HG03135 (cell line): ENCODE results near the gene PTH1R.

Experiments used
- ATAC-seq: cut with Tn5 transposase; IDR thresholded peaks from one replicate; pipeline ENCODE4 v1.9.1; 2021; ENCODE audit warnings: mild to moderate bottlenecking, moderate library complexity; ENCODE audit not compliant: unreplicated experiment

The PTH1R gene

GRCh38 chr3:46863261-46863782, 14.2 kb upstream of the PTH1R start, which contains the start of gene MYL3:
TSS of gene MYL3 (minus strand) at chr3:46863444. CDS start at chr3:46863390, 54 bp downstream.
- no peak for ATAC-seq

GRCh38 chr3:46864061-46864881, 13.2 kb upstream of the PTH1R start:
- ATAC-seq: no peak

- no peak for ATAC-seq
Observed at GRCh38 chr3:46865031-46865507, 12.5 kb upstream of the PTH1R start.

- ATAC-seq: no peak
Observed at GRCh38 chr3:46865546-46865945, 12.0 kb upstream of the PTH1R start.

GRCh38 chr3:46866032-46866595, 11.4 kb upstream of the PTH1R start:
- no peak for ATAC-seq

DNA sequence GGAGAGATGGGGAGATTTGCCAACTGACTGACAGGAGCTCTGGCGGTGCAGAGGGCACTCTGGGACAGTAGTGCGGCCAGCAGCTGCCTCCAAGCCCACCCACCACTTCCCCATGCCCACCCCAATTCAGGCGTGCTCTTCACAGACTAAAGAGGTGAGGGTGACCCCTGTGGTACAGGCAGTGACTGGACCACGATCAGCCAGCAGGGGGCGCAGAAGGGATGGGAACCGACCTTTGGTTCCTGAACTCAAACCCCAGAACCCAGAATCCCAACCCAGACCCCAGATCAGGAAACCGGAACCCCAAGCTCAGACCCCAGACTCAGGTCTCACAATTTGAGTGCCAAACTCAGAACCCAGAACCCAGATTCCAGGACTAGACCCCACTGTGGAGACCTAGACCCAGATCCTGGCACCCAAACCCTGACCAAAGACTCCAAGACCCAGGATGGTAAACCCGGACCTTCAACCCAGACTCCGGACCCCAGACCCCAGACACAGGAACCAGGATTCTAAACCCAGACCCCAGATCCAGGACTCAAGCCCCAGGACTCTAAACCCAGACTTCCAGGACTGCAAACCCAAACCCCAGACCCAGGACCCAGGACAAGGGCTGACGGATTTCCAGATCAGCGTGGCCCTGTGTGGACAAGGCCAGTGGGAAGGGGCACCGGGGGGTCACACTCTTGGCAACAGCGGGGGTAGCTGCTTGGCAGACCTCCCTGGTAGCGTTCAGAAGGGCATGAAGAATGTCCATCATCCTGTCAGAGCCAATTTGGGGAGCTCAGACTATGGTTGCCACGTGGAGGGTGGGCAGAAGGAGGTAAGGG, 10.6 kb upstream of the PTH1R start:
- ATAC-seq: no peak

DNA sequence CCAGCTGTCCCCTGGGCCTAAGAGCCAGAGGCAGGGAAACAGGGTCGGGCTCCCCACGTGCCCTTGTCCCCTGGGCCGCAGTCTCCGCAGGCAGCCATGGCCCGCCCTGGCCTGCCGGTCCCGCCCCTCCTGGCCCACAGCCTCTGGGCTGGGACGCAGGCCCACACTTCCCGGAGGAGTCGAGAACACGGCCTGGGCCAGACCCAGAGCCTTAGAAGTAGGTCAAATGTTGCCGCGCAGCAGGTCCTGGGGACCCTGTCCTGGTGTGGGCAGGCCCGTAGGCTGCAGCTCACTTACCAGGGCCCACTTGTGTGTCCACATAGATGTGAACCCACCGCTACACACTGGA, 10.0 kb upstream of the PTH1R start:
- ATAC-seq: no peak

DNA sequence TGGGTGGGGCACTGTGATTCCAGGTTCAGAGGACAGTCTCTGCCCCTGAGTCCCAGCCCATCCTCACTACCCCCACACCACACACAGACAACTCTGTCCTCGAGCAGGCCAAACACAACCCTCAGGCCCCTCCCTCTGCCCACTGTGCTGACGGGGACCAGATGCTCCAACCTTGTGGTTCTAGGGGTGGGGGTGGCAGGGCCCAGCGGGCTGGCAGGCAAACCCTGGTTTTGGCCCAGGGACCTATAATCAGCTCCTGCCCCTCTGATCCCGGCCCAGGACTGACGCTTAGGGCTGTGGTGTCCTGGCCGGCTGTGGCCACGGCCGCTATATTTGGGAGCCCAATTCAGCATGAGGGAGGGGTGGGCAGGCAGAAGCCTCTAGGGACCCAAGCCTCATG, 9.2 kb upstream of the PTH1R start:
- no peak for ATAC-seq

DNA sequence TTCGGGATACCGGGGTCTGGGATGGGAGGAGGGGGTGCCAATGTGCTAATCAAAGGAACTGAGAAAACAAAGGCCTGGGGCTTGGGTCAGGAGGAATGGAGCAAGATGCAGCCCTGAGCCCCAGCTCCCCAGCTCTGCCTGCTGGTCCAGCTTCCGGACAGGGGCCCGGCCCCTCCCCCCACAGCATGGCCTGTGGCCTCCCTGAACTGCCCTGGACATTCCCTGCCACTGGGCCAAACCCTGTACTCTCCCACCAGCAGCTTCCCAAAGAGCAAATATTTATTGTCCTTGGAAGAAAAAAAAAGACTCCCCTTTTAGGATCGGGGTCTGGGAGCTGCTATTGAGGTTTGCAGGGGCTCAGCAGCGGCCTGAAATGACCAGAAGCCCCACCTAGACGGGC, 8.6 kb upstream of the PTH1R start:
- ATAC-seq: no peak

DNA sequence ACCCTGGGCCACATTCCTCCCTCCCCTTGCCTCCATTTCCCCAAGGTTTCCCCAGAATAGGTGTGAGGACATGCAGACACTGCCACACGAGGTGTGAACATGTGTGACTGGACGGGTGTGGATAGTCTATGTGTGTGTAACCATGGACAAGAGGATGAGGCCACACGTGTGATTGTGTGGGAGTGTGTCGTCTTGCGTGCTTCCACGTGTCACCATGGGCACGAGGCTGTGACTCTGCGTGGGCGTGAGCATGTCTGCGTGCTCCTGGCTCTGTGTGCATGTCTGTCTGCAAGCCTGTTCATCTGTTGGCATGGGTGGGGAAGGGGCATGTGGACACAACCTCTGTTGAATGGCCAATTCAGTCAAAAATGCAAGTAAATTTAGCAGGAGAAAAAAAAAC, 8.1 kb upstream of the PTH1R start:
- ATAC-seq: no peak

DNA sequence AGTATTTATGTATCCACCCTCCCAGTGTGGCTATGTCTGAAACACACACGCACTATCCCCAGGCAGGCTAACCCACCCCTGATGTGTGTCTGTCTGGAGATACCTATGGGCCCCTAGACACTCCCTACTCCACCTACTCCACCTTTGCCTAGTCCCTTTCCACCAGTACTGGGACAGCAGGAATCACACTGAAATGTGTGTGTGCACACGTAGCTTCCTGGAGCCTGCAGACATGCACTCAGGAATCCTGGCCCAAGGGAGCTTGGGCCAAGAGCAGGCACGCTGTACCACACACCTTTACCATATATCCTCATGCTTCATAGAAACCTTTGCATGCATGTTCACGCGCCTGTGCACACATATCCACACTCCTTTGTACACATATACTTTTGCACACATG, 6.9 kb upstream of the PTH1R start:
- no peak for ATAC-seq

GRCh38 chr3:46871222-46871621, 6.3 kb upstream of the PTH1R start:
- ATAC-seq: no peak

GRCh38 chr3:46873521-46873920, 4.0 kb upstream of the PTH1R start:
- ATAC-seq: no peak

DNA sequence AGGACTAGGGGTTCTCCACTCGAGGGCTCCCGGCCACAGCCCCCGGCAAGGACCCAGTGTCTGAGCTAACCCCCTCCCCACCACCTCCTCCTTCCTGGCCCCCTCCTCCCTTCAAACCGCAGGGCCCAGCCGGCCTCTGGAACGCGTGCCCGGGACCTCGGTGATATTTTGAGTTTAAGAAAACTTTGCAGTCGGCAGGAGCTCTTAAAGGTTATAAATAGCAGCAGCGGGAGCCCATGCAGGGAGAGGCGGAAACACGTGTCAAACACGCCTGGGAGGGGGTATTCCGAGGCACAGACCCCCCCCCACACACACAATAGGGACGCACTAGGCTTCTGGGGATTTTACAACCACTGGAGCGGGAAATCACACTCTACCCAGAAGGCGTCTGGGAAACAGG, 3.1 kb upstream of the PTH1R start:
- ATAC-seq: no peak

GRCh38 chr3:46875560-46875959, 2.0 kb upstream of the PTH1R start:
- no peak for ATAC-seq

- ATAC-seq: no peak
Observed at GRCh38 chr3:46876313-46877300, 914 bp upstream of the PTH1R start.

- no peak for ATAC-seq
Observed at GRCh38 chr3:46878781-46879436, 1.4 kb downstream of the PTH1R start.

DNA sequence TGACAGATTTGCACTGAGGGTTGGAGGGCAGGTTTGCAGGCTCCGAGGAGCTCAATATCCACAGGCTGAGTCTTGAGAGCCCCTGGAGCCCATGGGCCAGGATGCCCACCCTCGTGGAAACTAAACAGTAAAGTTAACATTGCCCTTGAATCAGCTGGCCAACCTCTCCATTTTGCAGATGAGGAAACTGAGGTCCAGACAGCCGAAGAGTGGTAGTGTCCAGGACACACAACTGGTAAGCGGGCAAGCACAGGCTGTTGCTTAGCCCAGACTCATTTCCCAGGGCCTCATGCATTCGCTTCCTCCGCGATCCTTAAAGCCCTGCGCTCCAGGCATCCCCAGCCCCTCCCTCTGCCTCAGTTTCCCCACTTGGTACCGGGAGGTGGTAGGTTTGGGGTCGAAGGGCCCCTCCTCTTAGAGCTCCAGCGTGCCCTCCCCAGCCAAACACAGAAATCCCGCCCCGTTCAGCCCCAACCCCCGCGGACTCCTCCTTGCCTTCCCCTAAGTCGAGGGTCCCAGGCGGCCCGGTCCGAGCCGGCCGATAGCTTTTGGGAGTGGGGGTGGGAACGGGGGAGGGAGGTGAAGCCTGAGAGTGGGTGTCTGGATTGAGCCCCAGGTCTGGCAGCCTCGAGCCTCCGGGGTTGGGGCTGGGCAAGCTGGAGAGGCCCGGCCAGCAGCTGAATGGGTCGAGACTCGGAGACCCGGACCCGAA, 3.5 kb downstream of the PTH1R start:
- no peak for ATAC-seq
